GM12878 (cell line): Measurements from ENCODE around the gene IDI2. TPM values are rescaled to one million over a fixed set of nuclear protein-coding genes. Genes with fewer than 3 reads are reported as not detected.

Experiments
- ATAC-seq: fragments of 200-7000 bp; cut with Tn5 transposase; 3 replicates; pipeline ENCODE4 v1.9.1; 2020; ENCODE audit warnings: mild to moderate bottlenecking, moderate library complexity
- BruUV-seq: library from RNA; stranded (reverse); fragments of 400-500 nt; replicated peaks from 2 replicates; lab custom pipeline; 2021; lab: Mats Ljungman, UMichigan
- CTCF ChIA-PET: fragments of 300-600 bp; sonication (Branson Sonifier 250); formaldehyde crosslinking; extraction: SDS; loops from one replicate; lab custom pipeline; 2021; ENCODE audit warnings: inconsistent platforms; lab: Yijun Ruan, JAX
- POLR2A ChIA-PET: fragments of 350-600 bp; formaldehyde crosslinking; extraction: SDS; loops from one replicate; lab custom pipeline; 2021; ENCODE audit warnings: inconsistent platforms; lab: Charles Lee
- RAD21 ChIA-PET: fragments of 300-600 bp; sonication (Branson Sonifier 250); formaldehyde crosslinking; loops from one replicate; lab custom pipeline; 2023; ENCODE audit warnings: antibody characterized with exemption; ENCODE audit not compliant: unreplicated experiment; lab: Charles Lee
- SMC1A ChIA-PET: fragments of 300-600 bp; sonication (Branson Sonifier 250); formaldehyde crosslinking; loops from one replicate; lab custom pipeline; 2023; ENCODE audit not compliant: unreplicated experiment, uncharacterized antibody; lab: Charles Lee
- DNase-seq: peaks from one replicate; pipeline ENCODE4 v3.0.0-alpha.2; 2011; ENCODE audit warnings: low read depth, low spot score
- FAIRE-seq: peaks from 3 replicates; lab custom pipeline; 2011; peaks lifted over from hg19 to GRCh38; lab: Jason Lieb, UNC
- H2AFZ ChIP-seq: 2 replicates; pipeline ENCODE4 v1.6.0; 2011; ENCODE audit warnings: low read depth, low read length, control low read depth; ENCODE audit not compliant: control insufficient read depth
- H3K27ac ChIP-seq: 2 replicates; pipeline ENCODE4 v1.5.1; 2011; ENCODE audit warnings: control low read depth; ENCODE audit not compliant: control insufficient read depth, insufficient read depth
- H3K27me3 ChIP-seq, 2 experiments: replicated peaks in 1 of 2; 2 replicates each; pipeline versions ENCODE4 v1.6.0 to v1.6.1; 2011; ENCODE audit warnings: low read length in 1 of 2; ENCODE audit not compliant: control insufficient read depth in 2 of 2, insufficient read depth in 2 of 2
- H3K36me3 ChIP-seq, 2 experiments: 2 replicates each; pipeline ENCODE4 v1.5.1; 2011; ENCODE audit warnings: low read length in 1 of 2; ENCODE audit not compliant: control insufficient read depth in 2 of 2, insufficient read depth in 2 of 2
- H3K4me1 ChIP-seq: 2 replicates; pipeline ENCODE4 v1.6.1; 2011; ENCODE audit warnings: mild to moderate bottlenecking, low read length, moderate library complexity, mixed read lengths; ENCODE audit not compliant: control insufficient read depth, insufficient read depth
- H3K4me2 ChIP-seq: 2 replicates; pipeline ENCODE4 v1.6.0; 2011; ENCODE audit warnings: control low read depth; ENCODE audit not compliant: control insufficient read depth, insufficient read depth
- H3K4me3 ChIP-seq: fragments of 200-600 bp; sonication (generic); 2 replicates; pipeline ENCODE4 v1.5.1; 2016
- H3K79me2 ChIP-seq: 2 replicates; pipeline ENCODE4 v1.6.0; 2011; ENCODE audit warnings: low read length; ENCODE audit not compliant: control insufficient read depth, insufficient read depth
- H3K9ac ChIP-seq: 2 replicates; pipeline ENCODE4 v1.8.0; 2011; ENCODE audit warnings: low read length, control low read depth, mixed read lengths; ENCODE audit not compliant: control insufficient read depth, insufficient read depth
- H3K9me3 ChIP-seq: replicated peaks from 3 replicates; pipeline ENCODE4 v1.5.1; 2011; ENCODE audit warnings: mild to moderate bottlenecking, low read length; ENCODE audit not compliant: control insufficient read depth, insufficient read depth
- H4K20me1 ChIP-seq: 2 replicates; pipeline ENCODE4 v1.6.0; 2011; ENCODE audit not compliant: control insufficient read depth, insufficient read depth
- CTCF ChIP-seq, 3 experiments: IDR thresholded peaks in 2 of 3; conservative IDR thresholded peaks in 1 of 3; 2 replicates each; pipeline ENCODE4 v1.5.1; 2011; ENCODE audit warnings: low read depth in 3 of 3, low read length in 3 of 3, mild to moderate bottlenecking in 3 of 3, control low read depth in 2 of 3, moderate library complexity in 2 of 3, inconsistent platforms in 1 of 3, mixed read lengths in 1 of 3; ENCODE audit not compliant: control insufficient read depth in 2 of 3, insufficient read depth in 1 of 3; ENCODE audit errors: extremely low read depth in 1 of 3
- HCFC1 ChIP-seq: fragments of 150-350 bp; IDR thresholded peaks from 2 replicates; pipeline ENCODE4 v1.6.1; 2014; ENCODE audit warnings: low read length
- PAX5 ChIP-seq: IDR thresholded peaks from 2 replicates; pipeline ENCODE4 v1.6.1; 2011; ENCODE audit warnings: low read depth, low read length, borderline replicate concordance
- RAD21 ChIP-seq: IDR thresholded peaks from 2 replicates; pipeline ENCODE4 v1.6.1; 2011; ENCODE audit warnings: mild to moderate bottlenecking, low read depth, low read length, moderate library complexity; ENCODE audit not compliant: insufficient read depth
- RFX5 ChIP-seq: IDR thresholded peaks from 2 replicates; pipeline ENCODE4 v1.6.1; 2011; ENCODE audit warnings: low read depth, low read length, improper control_type of control experiment
- SMC3 ChIP-seq: IDR thresholded peaks from 2 replicates; pipeline ENCODE4 v1.6.1; 2011; ENCODE audit warnings: low read length, improper control_type of control experiment, borderline replicate concordance
- ZBTB4 ChIP-seq: fragments of 450-650 bp; formaldehyde crosslinking; IDR thresholded peaks from 2 replicates; pipeline ENCODE4 v1.4.0; 2022; ENCODE audit warnings: mild to moderate bottlenecking, moderate library complexity
- WGBS: methylation state at CpG from one replicate; pipeline ENCODE4 v1.1.6; 2016; ENCODE audit warnings: low lambda C conversion rate; ENCODE audit not compliant: insufficient replicate concordance, insufficient coverage; ENCODE audit errors: missing lambda C conversion rate; 5-methylcytosine and 5-hydroxymethylcytosine counted together
- in situ Hi-C: fragments of 300-500 bp; cut with MboI; formaldehyde crosslinking; loops from 9 replicates; pipeline ENCODE4 v1.14.3; 2018; ENCODE audit warnings: mixed read lengths
- intact Hi-C: fragments of 100-400 bp; cut with micrococcal nuclease; formaldehyde crosslinking; loops from one replicate; pipeline ENCODE4 v1.14.2; 2022; ENCODE audit not compliant: unreplicated experiment
- polyA plus RNA-seq, 11 experiments: library from polyadenylated mRNA; depleted of rRNA in 4 of 11; unstranded in 6 of 11; stranded (reverse) in 5 of 11; fragments of >200 nt; fragmentation: Nextera tagmentation in 4 of 11; fragmentation: Illumina TruSeq in 1 of 11; extraction: Ambion mirVana in 4 of 11; extraction: Trizol in 1 of 11; gene quantifications; 1 replicate in 1 of 11; 2 replicates in 10 of 11; pipeline versions ENCODE4 v1.2.1 to v1.2.3, GENCODE V29; 2011 to 2016; ENCODE audit warnings: inconsistent platforms in 2 of 11, missing spikeins in 2 of 11, low read depth in 1 of 11
- total RNA-seq, 4 experiments: library from RNA; depleted of rRNA in 3 of 4; stranded (reverse); fragments of >200 nt in 3 of 4; fragmentation: Illumina TruSeq in 1 of 4; extraction: Trizol in 1 of 4; gene quantifications; 2 replicates each; pipeline versions ENCODE4 v1.2.1 to v1.2.3, GENCODE V29; 2013 to 2021

The IDI2 gene
- total and polyA plus RNA-seq, 10 of the 15 experiments (the other 5 are each of a cell fraction or from before 2014, with no cell fraction given) = 0.06 TPM; not detected in 9

GRCh38 chr10:1074748-1075308 is 49.2 kb upstream of the IDI2 start:
- FAIRE-seq = no peak
- intact Hi-C loops = loop anchor here (10.0 kb wide), 1 partner anchor 560 kb away; no protein-coding TSS in a partner anchor
- no peak overlapping the region for H3K27ac ChIP-seq

More at GRCh38 chr10:1074748-1075308, 49.2 kb upstream of the IDI2 start:
- 98% methylated on average over 18 of the region's 18 CpGs for WGBS
- H3K9ac ChIP-seq = no peak overlapping the region
- H3K27me3 ChIP-seq = no peaks in the 10 kb centered on the region
- CTCF ChIA-PET = interaction anchor here (1.6 kb wide), 1 partner anchor 25 kb away, joined by 8 read pairs; the partner anchor contains the start of gene IDI1
- no TSS peak for BruUV-seq
- SMC1A ChIA-PET = no interaction called here
- H2AFZ ChIP-seq = no peak overlapping the region
- peaks cover 1 to 17% of the 10 kb centered on the region in 2 experiments; a peak in 2 of 4 replicates for H3K36me3 ChIP-seq
- no peak overlapping the region for H3K4me3 ChIP-seq
- ATAC-seq = no peak
- no peaks in the 10 kb centered on the region; the same call in 1 of the 2 replicates for H3K79me2 ChIP-seq
- H4K20me1 ChIP-seq = no peaks in the 10 kb centered on the region
- no peak overlapping the region for H3K4me2 ChIP-seq
- no peaks in the 10 kb centered on the region for H3K9me3 ChIP-seq
- H3K4me1 ChIP-seq = no peaks in the 10 kb centered on the region
- RAD21 ChIA-PET = interaction anchor here (1.0 kb wide), 1 partner anchor 210 kb away, joined by 3 read pairs; no protein-coding TSS in a partner anchor
- in situ Hi-C loops = loop anchor here (10.0 kb wide), 1 partner anchor 570 kb away; no protein-coding TSS in a partner anchor
- TF ChIP-seq RAD21 (peak; percentile 39), PAX5 (no peak), SMC3 (0 out of 2 replicates have a peak, but pooled peaks have one; percentile 16), HCFC1 (no peak), CTCF (IDR thresholded peaks at IDR 0.05 in 2 of 3, conservative IDR thresholded peaks at IDR 0.05 in 1 of 3; ENCODE audit: control insufficient read depth in 2 of 3, extremely low read depth in 1 of 3, insufficient read depth in 1 of 3, low read depth in 3 of 3, low read length in 3 of 3) (peak; percentile 23 to 51 (median 32); a peak in 4 of 6 replicates), RFX5 (no peak), ZBTB4 (no peak)
- POLR2A ChIA-PET = interaction anchor here (0.5 to 0.6 kb wide), 2 partner anchors 12 to 321 kb away, joined by 3 to 6 read pairs; no protein-coding TSS in a partner anchor
- no peak for DNase-seq
